ENCODE data around the gene FAF1. TPM values are rescaled to one million over a fixed set of nuclear protein-coding genes. Genes with fewer than 3 reads are reported as not detected.

The FAF1 gene
- total RNA-seq, 4 donors from 2014 or later = 72.0 to 107 (median 92.0) TPM

DNA sequence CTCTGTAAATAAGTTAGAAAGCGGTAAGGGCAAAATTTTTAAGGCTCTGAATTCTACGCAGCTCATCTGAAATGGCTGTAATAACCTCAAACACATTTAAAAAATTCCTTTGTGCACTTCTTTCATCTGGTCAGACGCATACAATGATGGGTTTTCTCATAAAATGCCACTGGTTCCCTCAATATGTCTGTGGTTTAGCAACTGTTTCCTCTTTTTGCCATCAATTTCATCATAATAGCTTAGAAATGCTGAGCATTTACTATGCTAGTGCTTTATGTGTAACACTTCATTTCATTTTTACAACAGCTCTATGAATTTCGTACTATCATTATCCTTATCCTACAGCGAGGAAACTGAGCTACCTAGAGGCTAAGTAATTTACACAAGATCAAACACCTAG, 501.6 kb downstream of the FAF1 start:
- intact Hi-C loops (cut with DNase I; ENCODE audit: low total_unique reads) (no loop called here), in situ Hi-C loops (cut with MboI; ENCODE audit: low sequenced_read_pairs in 4 of 4) (no loop called here)
- no peaks in the 10 kb centered on the region for H3K9me3 ChIP-seq
- no peaks in the 10 kb centered on the region for H3K4me1 ChIP-seq
- DNase-seq (no peak), ATAC-seq (no peak)
- TF ChIP-seq POLR2A (IDR thresholded peaks at IDR 0.05) = no peak
- TF ChIP-seq, protein P1, sequence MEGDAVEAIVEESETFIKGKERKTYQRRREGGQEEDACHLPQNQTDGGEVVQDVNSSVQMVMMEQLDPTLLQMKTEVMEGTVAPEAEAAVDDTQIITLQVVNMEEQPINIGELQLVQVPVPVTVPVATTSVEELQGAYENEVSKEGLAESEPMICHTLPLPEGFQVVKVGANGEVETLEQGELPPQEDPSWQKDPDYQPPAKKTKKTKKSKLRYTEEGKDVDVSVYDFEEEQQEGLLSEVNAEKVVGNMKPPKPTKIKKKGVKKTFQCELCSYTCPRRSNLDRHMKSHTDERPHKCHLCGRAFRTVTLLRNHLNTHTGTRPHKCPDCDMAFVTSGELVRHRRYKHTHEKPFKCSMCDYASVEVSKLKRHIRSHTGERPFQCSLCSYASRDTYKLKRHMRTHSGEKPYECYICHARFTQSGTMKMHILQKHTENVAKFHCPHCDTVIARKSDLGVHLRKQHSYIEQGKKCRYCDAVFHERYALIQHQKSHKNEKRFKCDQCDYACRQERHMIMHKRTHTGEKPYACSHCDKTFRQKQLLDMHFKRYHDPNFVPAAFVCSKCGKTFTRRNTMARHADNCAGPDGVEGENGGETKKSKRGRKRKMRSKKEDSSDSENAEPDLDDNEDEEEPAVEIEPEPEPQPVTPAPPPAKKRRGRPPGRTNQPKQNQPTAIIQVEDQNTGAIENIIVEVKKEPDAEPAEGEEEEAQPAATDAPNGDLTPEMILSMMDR (IDR thresholded peaks at IDR 0.05 in 4 of 5, conservative IDR thresholded peaks at IDR 0.05 in 1 of 5) = no peak
- no peak overlapping the region for H3K4me3 ChIP-seq
- no peaks in the 10 kb centered on the region for H3K27me3 ChIP-seq
- no peak overlapping the region for H3K27ac ChIP-seq
- no peaks in the 10 kb centered on the region for H3K36me3 ChIP-seq

DNA sequence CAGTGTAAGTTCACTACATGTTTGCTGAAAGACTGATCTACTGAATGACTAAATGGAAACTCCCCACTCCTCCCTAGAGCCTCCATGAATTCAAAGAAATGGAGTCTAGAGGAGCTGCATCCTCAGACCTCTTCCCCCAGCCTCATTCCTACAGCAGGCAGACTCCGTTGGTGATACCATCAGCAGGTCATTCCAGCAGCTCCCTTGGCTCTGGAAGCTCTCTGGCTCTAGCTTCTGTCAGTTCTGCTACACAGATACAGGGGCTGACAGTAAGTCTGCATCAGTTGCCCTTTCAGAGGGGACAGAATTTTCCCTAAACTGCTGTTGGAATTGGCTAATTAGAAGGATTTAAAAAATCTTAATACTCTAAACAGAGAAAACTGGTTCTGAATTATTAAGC, 505.2 kb downstream of the FAF1 start:
- Histone ChIP-seq H3K4me1 (no peaks in the 10 kb centered on the region), H3K27me3 (no peaks in the 10 kb centered on the region), H3K4me3 (no peak overlapping the region), H3K9me3 (no peaks in the 10 kb centered on the region), H3K36me3 (no peaks in the 10 kb centered on the region), H3K27ac (no peak overlapping the region)
- DNase-seq = no peak
- in situ Hi-C loops (cut with MboI; ENCODE audit: low sequenced_read_pairs in 4 of 4) = no loop called here
- intact Hi-C loops (cut with DNase I; ENCODE audit: low total_unique reads) = no loop called here
- no peak for ATAC-seq
- TF ChIP-seq, protein P1 (IDR thresholded peaks at IDR 0.05 in 4 of 5, conservative IDR thresholded peaks at IDR 0.05 in 1 of 5) = no peak
- TF ChIP-seq POLR2A (IDR thresholded peaks at IDR 0.05) = no peak

DNA sequence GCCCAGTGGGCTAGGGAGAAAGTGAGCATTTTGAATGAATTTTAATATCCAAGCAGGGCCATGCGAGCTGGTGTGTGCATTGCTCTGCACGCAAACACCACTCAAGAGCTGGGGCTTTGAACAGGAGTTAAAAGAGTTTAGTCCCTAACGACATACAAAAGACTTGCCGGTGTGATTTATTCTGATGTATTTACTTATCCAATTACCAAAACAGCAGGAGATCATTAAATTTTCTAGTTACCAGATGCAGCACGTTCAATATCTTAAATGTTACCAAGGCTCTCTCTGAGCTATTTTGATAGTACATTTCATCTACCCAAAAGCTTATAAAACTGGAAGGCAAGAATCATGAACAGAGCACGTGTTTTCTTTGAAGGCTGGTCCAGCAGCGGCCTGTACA, 506.8 kb downstream of the FAF1 start:
- in situ Hi-C loops (cut with MboI; ENCODE audit: low sequenced_read_pairs in 4 of 4) (no loop called here), intact Hi-C loops (cut with DNase I; ENCODE audit: low total_unique reads) (no loop called here)
- no peak overlapping the region for H3K27ac ChIP-seq
- no peak for DNase-seq
- H3K4me1 ChIP-seq = no peaks in the 10 kb centered on the region
- H3K4me3 ChIP-seq = no peak overlapping the region
- no peak for ATAC-seq
- no peaks in the 10 kb centered on the region for H3K9me3 ChIP-seq
- no peak for TF ChIP-seq POLR2A (IDR thresholded peaks at IDR 0.05)
- TF ChIP-seq, protein P1 (IDR thresholded peaks at IDR 0.05 in 4 of 5, conservative IDR thresholded peaks at IDR 0.05 in 1 of 5) = no peak
- H3K36me3 ChIP-seq = no peaks in the 10 kb centered on the region
- H3K27me3 ChIP-seq = no peaks in the 10 kb centered on the region

DNA sequence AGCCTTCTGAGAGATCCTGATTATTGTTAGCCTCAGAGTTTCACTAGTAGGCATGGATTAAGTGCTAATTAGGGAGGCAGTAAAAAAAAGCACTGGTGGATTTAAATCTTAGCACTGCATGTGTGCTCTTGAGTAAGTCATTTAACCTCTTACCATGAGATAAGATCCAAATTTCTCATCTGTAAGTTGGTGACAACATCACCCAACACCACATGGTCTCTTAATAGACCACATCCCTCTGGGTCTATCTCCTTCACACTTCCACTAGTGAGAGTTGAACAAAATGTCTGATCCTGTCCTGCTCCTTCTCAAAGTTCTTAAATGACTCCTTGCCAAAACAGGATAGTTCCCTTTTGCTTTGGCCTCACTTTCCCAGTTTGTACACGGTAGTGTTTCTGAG, 507.4 kb downstream of the FAF1 start:
- H3K4me1 ChIP-seq = no peaks in the 10 kb centered on the region
- in situ Hi-C loops (cut with MboI; ENCODE audit: low sequenced_read_pairs in 4 of 4) = no loop called here
- ATAC-seq = no peak

More for the DNA sequence above, 507.4 kb downstream of the FAF1 start:
- DNase-seq = no peak
- no peak for TF ChIP-seq POLR2A (IDR thresholded peaks at IDR 0.05)
- TF ChIP-seq, protein P1 (IDR thresholded peaks at IDR 0.05 in 4 of 5, conservative IDR thresholded peaks at IDR 0.05 in 1 of 5) = no peak
- H3K9me3 ChIP-seq = no peaks in the 10 kb centered on the region
- H3K4me3 ChIP-seq = no peak overlapping the region
- intact Hi-C loops (cut with DNase I; ENCODE audit: low total_unique reads) = no loop called here
- no peaks in the 10 kb centered on the region for H3K36me3 ChIP-seq
- no peaks in the 10 kb centered on the region for H3K27me3 ChIP-seq
- no peak overlapping the region for H3K27ac ChIP-seq
